HepG2 (cell line): Measurements from ENCODE around the gene SYT17. TPM values are rescaled to one million over a fixed set of nuclear protein-coding genes. Genes with fewer than 3 reads are reported as not detected.

ENCODE experiments used
- ATAC-seq: fragments of 200-7000 bp; cut with Tn5 transposase; 3 replicates; pipeline ENCODE4 v1.9.1; 2020; ENCODE audit warnings: mild to moderate bottlenecking, moderate library complexity
- BruUV-seq: library from RNA; stranded (reverse); fragments of 400-500 nt; replicated peaks from 2 replicates; lab custom pipeline; 2021; lab: Mats Ljungman, UMichigan
- CTCF ChIA-PET: fragments of 300-600 bp; formaldehyde crosslinking; extraction: SDS; loops from one replicate; lab custom pipeline; 2021; ENCODE audit warnings: low total read pairs, inconsistent platforms, low intra/inter-chr PET ratio; lab: Yijun Ruan, JAX
- POLR2A ChIA-PET: fragments of 350-600 bp; sonication (Branson Sonifier 250); formaldehyde crosslinking; loops from one replicate; lab custom pipeline; 2020; ENCODE audit warnings: antibody characterized with exemption, inconsistent platforms; lab: Yijun Ruan, JAX
- DNase-seq: peaks from one replicate; pipeline ENCODE4 v3.0.0-alpha.2; 2015; ENCODE audit warnings: low spot score
- FAIRE-seq: peaks from 3 replicates; lab custom pipeline; 2011; peaks lifted over from hg19 to GRCh38; lab: Jason Lieb, UNC
- H2AFZ ChIP-seq: one replicate; pipeline ENCODE4 v1.6.1; 2011; ENCODE audit warnings: low read length, inconsistent platforms
- H3K27ac ChIP-seq: fragments of 300-600 bp; 3 replicates; pipeline ENCODE4 v1.8.0; 2011; ENCODE audit warnings: mixed run types, mild to moderate bottlenecking, mixed read lengths, low read length, inconsistent platforms; ENCODE audit not compliant: insufficient read depth; ENCODE audit errors: extremely low read length
- H3K27me3 ChIP-seq, 2 experiments: fragments of 200-600 bp in 1 of 2; 2 replicates in 1 of 2; 3 replicates in 1 of 2; pipeline versions ENCODE4 v1.6.0 to v1.8.0; 2011; ENCODE audit warnings: low read length in 2 of 2, mild to moderate bottlenecking in 2 of 2, moderate library complexity in 2 of 2, inconsistent platforms in 1 of 2; ENCODE audit not compliant: insufficient read depth in 2 of 2, control insufficient read depth in 1 of 2
- H3K36me3 ChIP-seq, 2 experiments: fragments of 200-600 bp in 1 of 2; replicated peaks in 1 of 2; 2 replicates in 1 of 2; 3 replicates in 1 of 2; pipeline versions ENCODE4 v1.5.1 to v1.8.0; 2011; ENCODE audit warnings: low read length in 2 of 2, inconsistent platforms in 1 of 2; ENCODE audit not compliant: insufficient read depth in 2 of 2, control insufficient read depth in 1 of 2
- H3K4me1 ChIP-seq: 2 replicates; pipeline ENCODE4 v1.5.1; 2012; ENCODE audit warnings: low read length, inconsistent platforms; ENCODE audit not compliant: insufficient read depth
- H3K4me2 ChIP-seq: 2 replicates; pipeline ENCODE4 v1.6.0; 2011; ENCODE audit warnings: low read depth, low read length, inconsistent platforms
- H3K4me3 ChIP-seq, 3 experiments: fragments of 200-600 bp in 1 of 3; sonication (generic), shearing (Covaris generic) in 1 of 3; replicated peaks in 1 of 3; 2 replicates each; pipeline ENCODE4 v1.5.1; 2011 to 2016; ENCODE audit warnings: low read length in 3 of 3, inconsistent platforms in 2 of 3, low read depth in 2 of 3, mild to moderate bottlenecking in 2 of 3, control low read depth in 1 of 3, mixed read lengths in 1 of 3; ENCODE audit not compliant: insufficient read depth in 1 of 3
- H3K79me2 ChIP-seq: one replicate; pipeline ENCODE4 v1.6.1; 2011; ENCODE audit warnings: low read length, inconsistent platforms; ENCODE audit not compliant: insufficient read depth
- H3K9ac ChIP-seq: 2 replicates; pipeline ENCODE4 v1.6.0; 2011; ENCODE audit warnings: mild to moderate bottlenecking, low read depth, low read length, inconsistent platforms; ENCODE audit not compliant: insufficient read depth
- H3K9me3 ChIP-seq: 2 replicates; pipeline ENCODE4 v1.5.1; 2012; ENCODE audit warnings: mild to moderate bottlenecking, low read length
- H4K20me1 ChIP-seq: 2 replicates; pipeline ENCODE4 v1.6.0; 2011; ENCODE audit warnings: inconsistent platforms, mild to moderate bottlenecking, low read length, moderate library complexity; ENCODE audit not compliant: insufficient read depth
- ELF3 ChIP-seq: IDR thresholded peaks from 2 replicates; pipeline ENCODE4 v1.6.1; 2016; ENCODE audit warnings: missing genetic modification reagents, missing compliant biosample characterization
- HNF4G ChIP-seq, 2 experiments: sonication (generic) in 1 of 2; formaldehyde crosslinking in 1 of 2; IDR thresholded peaks; 2 replicates each; pipeline versions ENCODE4 v1.4.0 to v1.6.1; 2011 to 2020; ENCODE audit warnings: borderline replicate concordance in 2 of 2, low read depth in 2 of 2, mild to moderate bottlenecking in 2 of 2, low read length in 1 of 2, missing genetic modification reagents in 1 of 2, moderate library complexity in 1 of 2
- SNRNP70 ChIP-seq: fragments of 200-400 bp; formaldehyde crosslinking; IDR thresholded peaks from 2 replicates; pipeline ENCODE4 v1.6.1; 2017; ENCODE audit warnings: mild to moderate bottlenecking, low read depth, low read length, moderate library complexity
- ZNF232 ChIP-seq: sonication (generic); formaldehyde crosslinking; IDR thresholded peaks from 2 replicates; pipeline ENCODE4 v1.4.0; 2020; ENCODE audit warnings: missing genetic modification reagents, borderline replicate concordance
- WGBS: methylation state at CpG from one replicate; pipeline ENCODE4 v1.1.6; 2017; ENCODE audit warnings: low lambda C conversion rate; 5-methylcytosine and 5-hydroxymethylcytosine counted together
- in situ Hi-C: cut with HindIII; loops from 2 replicates; pipeline ENCODE4 v1.10.0; 2017; ENCODE audit warnings: low pct_unique_long_range_greater_than_20kb; ENCODE audit not compliant: extremely low pct_ligation_motif_present
- intact Hi-C: fragments of 100-400 bp; cut with micrococcal nuclease; formaldehyde crosslinking; loops from one replicate; pipeline ENCODE4 v1.10.0; 2022; ENCODE audit not compliant: unreplicated experiment
- polyA plus RNA-seq, 8 experiments: library from polyadenylated mRNA; depleted of rRNA in 3 of 8; stranded (reverse) in 7 of 8; unstranded in 1 of 8; fragments of >200 nt; fragmentation: Illumina TruSeq in 4 of 8; extraction: Trizol in 4 of 8; gene quantifications; 2 replicates each; pipeline versions ENCODE4 v1.2.1 to v1.2.3, GENCODE V29; 2011 to 2016; ENCODE audit warnings: low read depth in 4 of 8, missing spikeins in 1 of 8, mixed read lengths in 1 of 8; ENCODE audit not compliant: insufficient read depth in 1 of 8
- total RNA-seq, 5 experiments: library from RNA; depleted of rRNA; stranded (reverse); fragments of >200 nt; fragmentation: Illumina TruSeq; extraction: Trizol; gene quantifications; 2 replicates each; pipeline ENCODE4 v1.2.3, GENCODE V29; 2016; ENCODE audit warnings: low read depth in 1 of 5
- TF ChIP-seq, protein P1 (sequence below): sonication (generic); formaldehyde crosslinking; IDR thresholded peaks from 2 replicates; pipeline ENCODE4 v1.4.0; 2020; ENCODE audit warnings: missing genetic modification reagents
- TF ChIP-seq, protein P2 (sequence below): sonication (generic); formaldehyde crosslinking; IDR thresholded peaks from 2 replicates; pipeline ENCODE4 v1.9.0; 2021; ENCODE audit warnings: missing genetic modification reagents, borderline replicate concordance
- TF ChIP-seq, protein P3 (sequence below): sonication (generic); formaldehyde crosslinking; IDR thresholded peaks from 2 replicates; pipeline ENCODE4 v1.5.0; 2020; ENCODE audit warnings: mild to moderate bottlenecking, missing genetic modification reagents
- TF ChIP-seq, protein P4 (sequence below): sonication (generic); formaldehyde crosslinking; IDR thresholded peaks from 2 replicates; pipeline ENCODE4 v1.5.0; 2020; ENCODE audit warnings: missing genetic modification reagents, mild to moderate bottlenecking, borderline replicate concordance
- TF ChIP-seq, protein P5 (sequence below): sonication (generic); formaldehyde crosslinking; IDR thresholded peaks from 2 replicates; pipeline ENCODE4 v1.4.0; 2020; ENCODE audit warnings: missing genetic modification reagents, borderline replicate concordance

The SYT17 gene
- total and polyA plus RNA-seq, 2 of the 13 experiments (the other 11 are each of a cell fraction or from before 2014, with no cell fraction given), result 0.44 TPM; not detected in 1

DNA sequence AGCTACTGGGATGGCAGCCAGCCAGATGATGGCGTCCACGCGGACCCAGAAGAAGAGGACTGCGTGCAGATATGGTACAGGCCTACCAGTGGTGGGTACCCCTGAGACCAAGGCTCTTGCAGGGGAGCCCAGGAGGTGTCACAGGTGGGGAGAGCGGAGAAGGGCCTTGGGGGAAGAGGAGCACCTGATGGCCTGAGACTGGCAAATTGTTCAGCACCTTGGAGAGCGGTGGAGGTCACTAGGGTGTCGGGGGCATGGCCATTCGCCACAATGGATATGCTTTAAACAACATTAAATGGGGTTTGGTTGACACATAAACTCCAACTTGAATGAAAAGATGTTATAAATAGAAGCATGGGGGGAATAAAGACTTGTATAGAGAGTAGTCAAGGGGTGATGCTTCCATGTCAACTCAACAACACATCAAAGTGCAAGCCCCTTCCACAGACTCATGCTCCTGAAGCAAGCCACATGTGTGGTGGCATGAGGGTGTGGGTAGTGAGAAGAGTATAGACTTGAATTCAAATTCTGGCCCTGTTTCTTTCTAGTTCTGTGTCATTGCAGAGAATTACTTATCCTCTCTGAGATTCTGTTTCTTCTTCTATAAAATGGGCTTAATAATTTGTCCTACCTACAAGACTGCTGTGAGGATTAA is 139.7 kb downstream of the SYT17 start:
- no peaks in the 10 kb centered on the region for H3K79me2 ChIP-seq
- no peak overlapping the region for H2AFZ ChIP-seq
- no peak overlapping the region for H3K27ac ChIP-seq
- peak; percentile 33 for DNase-seq
- ChIA-PET POLR2A (no interaction called here), CTCF (no interaction called here)
- H3K9me3 ChIP-seq, result no peaks in the 10 kb centered on the region
- no peak overlapping the region for H3K4me3 ChIP-seq
- 10% methylated on average over 8 of the region's 8 CpGs for WGBS
- no peaks in the 10 kb centered on the region for H3K4me1 ChIP-seq
- no peak overlapping the region for H3K9ac ChIP-seq
- BruUV-seq, result no TSS peak
- no peaks in the 10 kb centered on the region; the same call in 1 of the 2 replicates for H4K20me1 ChIP-seq
- H3K36me3 ChIP-seq, result no peaks in the 10 kb centered on the region
- ATAC-seq, result peak; percentile 44
- intact Hi-C loops, result no loop called here
- peaks cover 0 to 4% of the 10 kb centered on the region in 2 experiments; a peak in 1 of 5 replicates for H3K27me3 ChIP-seq
- in situ Hi-C loops, result no loop called here
- FAIRE-seq, result peak; percentile 34
- H3K4me2 ChIP-seq, result no peak overlapping the region
- TF ChIP-seq SNRNP70, result no peak
- TF ChIP-seq ZNF232 (CRISPR knock-in tag), result peak; percentile 75; the same call in 1 of the 2 replicates
- TF ChIP-seq, protein P1, sequence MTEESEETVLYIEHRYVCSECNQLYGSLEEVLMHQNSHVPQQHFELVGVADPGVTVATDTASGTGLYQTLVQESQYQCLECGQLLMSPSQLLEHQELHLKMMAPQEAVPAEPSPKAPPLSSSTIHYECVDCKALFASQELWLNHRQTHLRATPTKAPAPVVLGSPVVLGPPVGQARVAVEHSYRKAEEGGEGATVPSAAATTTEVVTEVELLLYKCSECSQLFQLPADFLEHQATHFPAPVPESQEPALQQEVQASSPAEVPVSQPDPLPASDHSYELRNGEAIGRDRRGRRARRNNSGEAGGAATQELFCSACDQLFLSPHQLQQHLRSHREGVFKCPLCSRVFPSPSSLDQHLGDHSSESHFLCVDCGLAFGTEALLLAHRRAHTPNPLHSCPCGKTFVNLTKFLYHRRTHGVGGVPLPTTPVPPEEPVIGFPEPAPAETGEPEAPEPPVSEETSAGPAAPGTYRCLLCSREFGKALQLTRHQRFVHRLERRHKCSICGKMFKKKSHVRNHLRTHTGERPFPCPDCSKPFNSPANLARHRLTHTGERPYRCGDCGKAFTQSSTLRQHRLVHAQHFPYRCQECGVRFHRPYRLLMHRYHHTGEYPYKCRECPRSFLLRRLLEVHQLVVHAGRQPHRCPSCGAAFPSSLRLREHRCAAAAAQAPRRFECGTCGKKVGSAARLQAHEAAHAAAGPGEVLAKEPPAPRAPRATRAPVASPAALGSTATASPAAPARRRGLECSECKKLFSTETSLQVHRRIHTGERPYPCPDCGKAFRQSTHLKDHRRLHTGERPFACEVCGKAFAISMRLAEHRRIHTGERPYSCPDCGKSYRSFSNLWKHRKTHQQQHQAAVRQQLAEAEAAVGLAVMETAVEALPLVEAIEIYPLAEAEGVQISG (CRISPR knock-in tag), result peak; percentile 50; the same call in 1 of the 2 replicates
- TF ChIP-seq, protein P2, sequence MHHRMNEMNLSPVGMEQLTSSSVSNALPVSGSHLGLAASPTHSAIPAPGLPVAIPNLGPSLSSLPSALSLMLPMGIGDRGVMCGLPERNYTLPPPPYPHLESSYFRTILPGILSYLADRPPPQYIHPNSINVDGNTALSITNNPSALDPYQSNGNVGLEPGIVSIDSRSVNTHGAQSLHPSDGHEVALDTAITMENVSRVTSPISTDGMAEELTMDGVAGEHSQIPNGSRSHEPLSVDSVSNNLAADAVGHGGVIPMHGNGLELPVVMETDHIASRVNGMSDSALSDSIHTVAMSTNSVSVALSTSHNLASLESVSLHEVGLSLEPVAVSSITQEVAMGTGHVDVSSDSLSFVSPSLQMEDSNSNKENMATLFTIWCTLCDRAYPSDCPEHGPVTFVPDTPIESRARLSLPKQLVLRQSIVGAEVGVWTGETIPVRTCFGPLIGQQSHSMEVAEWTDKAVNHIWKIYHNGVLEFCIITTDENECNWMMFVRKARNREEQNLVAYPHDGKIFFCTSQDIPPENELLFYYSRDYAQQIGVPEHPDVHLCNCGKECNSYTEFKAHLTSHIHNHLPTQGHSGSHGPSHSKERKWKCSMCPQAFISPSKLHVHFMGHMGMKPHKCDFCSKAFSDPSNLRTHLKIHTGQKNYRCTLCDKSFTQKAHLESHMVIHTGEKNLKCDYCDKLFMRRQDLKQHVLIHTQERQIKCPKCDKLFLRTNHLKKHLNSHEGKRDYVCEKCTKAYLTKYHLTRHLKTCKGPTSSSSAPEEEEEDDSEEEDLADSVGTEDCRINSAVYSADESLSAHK (CRISPR knock-in tag), result no peak
- TF ChIP-seq, protein P3, sequence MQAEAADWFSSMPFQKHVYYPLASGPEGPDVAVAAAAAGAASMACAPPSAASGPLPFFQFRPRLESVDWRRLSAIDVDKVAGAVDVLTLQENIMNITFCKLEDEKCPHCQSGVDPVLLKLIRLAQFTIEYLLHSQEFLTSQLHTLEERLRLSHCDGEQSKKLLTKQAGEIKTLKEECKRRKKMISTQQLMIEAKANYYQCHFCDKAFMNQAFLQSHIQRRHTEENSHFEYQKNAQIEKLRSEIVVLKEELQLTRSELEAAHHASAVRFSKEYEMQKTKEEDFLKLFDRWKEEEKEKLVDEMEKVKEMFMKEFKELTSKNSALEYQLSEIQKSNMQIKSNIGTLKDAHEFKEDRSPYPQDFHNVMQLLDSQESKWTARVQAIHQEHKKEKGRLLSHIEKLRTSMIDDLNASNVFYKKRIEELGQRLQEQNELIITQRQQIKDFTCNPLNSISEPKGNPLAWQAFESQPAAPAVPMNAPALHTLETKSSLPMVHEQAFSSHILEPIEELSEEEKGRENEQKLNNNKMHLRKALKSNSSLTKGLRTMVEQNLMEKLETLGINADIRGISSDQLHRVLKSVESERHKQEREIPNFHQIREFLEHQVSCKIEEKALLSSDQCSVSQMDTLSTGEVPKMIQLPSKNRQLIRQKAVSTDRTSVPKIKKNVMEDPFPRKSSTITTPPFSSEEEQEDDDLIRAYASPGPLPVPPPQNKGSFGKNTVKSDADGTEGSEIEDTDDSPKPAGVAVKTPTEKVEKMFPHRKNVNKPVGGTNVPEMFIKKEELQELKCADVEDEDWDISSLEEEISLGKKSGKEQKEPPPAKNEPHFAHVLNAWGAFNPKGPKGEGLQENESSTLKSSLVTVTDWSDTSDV, result no peak
- TF ChIP-seq HNF4G (IDR thresholded peaks at IDR 0.05; ENCODE audit: borderline replicate concordance, low read depth, low read length), result no peak
- no peak for TF ChIP-seq HNF4G (CRISPR knock-in tag; IDR thresholded peaks at IDR 0.05; ENCODE audit: borderline replicate concordance, low read depth)
- TF ChIP-seq, protein P4, sequence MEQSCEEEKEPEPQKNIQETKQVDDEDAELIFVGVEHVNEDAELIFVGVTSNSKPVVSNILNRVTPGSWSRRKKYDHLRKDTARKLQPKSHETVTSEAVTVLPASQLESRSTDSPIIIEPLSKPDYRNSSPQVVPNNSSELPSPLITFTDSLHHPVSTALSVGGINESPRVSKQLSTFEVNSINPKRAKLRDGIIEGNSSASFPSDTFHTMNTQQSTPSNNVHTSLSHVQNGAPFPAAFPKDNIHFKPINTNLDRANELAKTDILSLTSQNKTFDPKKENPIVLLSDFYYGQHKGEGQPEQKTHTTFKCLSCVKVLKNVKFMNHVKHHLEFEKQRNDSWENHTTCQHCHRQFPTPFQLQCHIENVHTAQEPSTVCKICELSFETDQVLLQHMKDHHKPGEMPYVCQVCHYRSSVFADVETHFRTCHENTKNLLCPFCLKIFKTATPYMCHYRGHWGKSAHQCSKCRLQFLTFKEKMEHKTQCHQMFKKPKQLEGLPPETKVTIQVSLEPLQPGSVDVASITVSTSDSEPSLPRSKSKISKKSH, result 0 out of 2 replicates have a peak, but pooled peaks have one; percentile 27
- 0 out of 2 replicates have a peak, but pooled peaks have one; percentile 18 for TF ChIP-seq ELF3 (CRISPR knock-in tag)
- TF ChIP-seq, protein P5, sequence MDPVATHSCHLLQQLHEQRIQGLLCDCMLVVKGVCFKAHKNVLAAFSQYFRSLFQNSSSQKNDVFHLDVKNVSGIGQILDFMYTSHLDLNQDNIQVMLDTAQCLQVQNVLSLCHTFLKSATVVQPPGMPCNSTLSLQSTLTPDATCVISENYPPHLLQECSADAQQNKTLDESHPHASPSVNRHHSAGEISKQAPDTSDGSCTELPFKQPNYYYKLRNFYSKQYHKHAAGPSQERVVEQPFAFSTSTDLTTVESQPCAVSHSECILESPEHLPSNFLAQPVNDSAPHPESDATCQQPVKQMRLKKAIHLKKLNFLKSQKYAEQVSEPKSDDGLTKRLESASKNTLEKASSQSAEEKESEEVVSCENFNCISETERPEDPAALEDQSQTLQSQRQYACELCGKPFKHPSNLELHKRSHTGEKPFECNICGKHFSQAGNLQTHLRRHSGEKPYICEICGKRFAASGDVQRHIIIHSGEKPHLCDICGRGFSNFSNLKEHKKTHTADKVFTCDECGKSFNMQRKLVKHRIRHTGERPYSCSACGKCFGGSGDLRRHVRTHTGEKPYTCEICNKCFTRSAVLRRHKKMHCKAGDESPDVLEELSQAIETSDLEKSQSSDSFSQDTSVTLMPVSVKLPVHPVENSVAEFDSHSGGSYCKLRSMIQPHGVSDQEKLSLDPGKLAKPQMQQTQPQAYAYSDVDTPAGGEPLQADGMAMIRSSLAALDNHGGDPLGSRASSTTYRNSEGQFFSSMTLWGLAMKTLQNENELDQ (CRISPR knock-in tag), result 0 out of 2 replicates have a peak, but pooled peaks have one; percentile 8
